Activated naive CD8-positive, alpha-beta T cell treated with anti-CD3 and anti-CD28 coated beads for 36 hours (primary cell): ENCODE measurements around the gene GTF2A1. TPM values are rescaled to one million over a fixed set of nuclear protein-coding genes. Genes with fewer than 3 reads are reported as not detected.
A peak's percentile ranks its signal among the peaks of the same experiment; 100 is the strongest.

ENCODE experiments used
- DNase-seq: peaks from one replicate; pipeline ENCODE4 v3.0.0; 2021
- H3K27ac Mint-ChIP-seq: one replicate; pipeline ENCODE4 v1.8.0; 2022; ENCODE audit warnings: mild to moderate bottlenecking, moderate library complexity, mixed read lengths
- H3K27me3 Mint-ChIP-seq: one replicate; pipeline ENCODE4 v1.8.0; 2022; ENCODE audit warnings: mild to moderate bottlenecking, mixed read lengths
- H3K36me3 Mint-ChIP-seq: one replicate; pipeline ENCODE4 v1.8.0; 2021; ENCODE audit warnings: mild to moderate bottlenecking, mixed read lengths
- H3K4me1 Mint-ChIP-seq: one replicate; pipeline ENCODE4 v1.8.0; 2021; ENCODE audit warnings: mixed read lengths
- H3K4me3 Mint-ChIP-seq: one replicate; pipeline ENCODE4 v1.8.0; 2022; ENCODE audit warnings: mild to moderate bottlenecking, moderate library complexity, mixed read lengths
- H3K9me3 Mint-ChIP-seq: one replicate; pipeline ENCODE4 v1.8.0; 2022; ENCODE audit warnings: mixed read lengths
- total RNA-seq, 2 experiments: library from RNA; stranded (reverse); gene quantifications; one replicate each; pipeline ENCODE4 v1.2.3, GENCODE V29; 2021

Gene GTF2A1
- total RNA-seq, 2 experiments from 2014 or later: 42.5 TPM

- Mint-ChIP-seq H3K27me3 (no peaks in the 10 kb centered on the region), H3K4me3 (no peak overlapping the region), H3K4me1 (peaks cover 17% of the 10 kb centered on the region), H3K27ac (no peak overlapping the region), H3K9me3 (no peaks in the 10 kb centered on the region), H3K36me3 (peaks cover 2% of the 10 kb centered on the region)
- no peak for DNase-seq
Observed at GRCh38 chr14:81172881-81173280, 47.9 kb downstream of the GTF2A1 start.

GRCh38 chr14:81172353-81172752, 48.4 kb downstream of the GTF2A1 start:
- peaks cover 2% of the 10 kb centered on the region for H3K36me3 Mint-ChIP-seq
- no peak overlapping the region for H3K4me3 Mint-ChIP-seq
- no peaks in the 10 kb centered on the region for H3K27me3 Mint-ChIP-seq
- DNase-seq: no peak
- H3K4me1 Mint-ChIP-seq: peaks cover 15% of the 10 kb centered on the region
- no peak overlapping the region for H3K27ac Mint-ChIP-seq
- no peaks in the 10 kb centered on the region for H3K9me3 Mint-ChIP-seq

GRCh38 chr14:81170829-81171195, 49.9 kb downstream of the GTF2A1 start:
- no peaks in the 10 kb centered on the region for H3K27me3 Mint-ChIP-seq
- H3K9me3 Mint-ChIP-seq: no peaks in the 10 kb centered on the region
- H3K36me3 Mint-ChIP-seq: peaks cover 2% of the 10 kb centered on the region
- DNase-seq: no peak
- peak overlapping the region; percentile 96 for H3K27ac Mint-ChIP-seq
- peaks cover 15% of the 10 kb centered on the region for H3K4me1 Mint-ChIP-seq
- H3K4me3 Mint-ChIP-seq: peak overlapping the region; percentile 88

- peak overlapping the region; percentile 88 for H3K4me3 Mint-ChIP-seq
- peak; percentile 87 for DNase-seq
- peaks cover 2% of the 10 kb centered on the region for H3K36me3 Mint-ChIP-seq
- no peaks in the 10 kb centered on the region for H3K9me3 Mint-ChIP-seq
- H3K4me1 Mint-ChIP-seq: peaks cover 15% of the 10 kb centered on the region
- no peaks in the 10 kb centered on the region for H3K27me3 Mint-ChIP-seq
- peak overlapping the region; percentile 96 for H3K27ac Mint-ChIP-seq
Observed at GRCh38 chr14:81170104-81170828, 50.5 kb downstream of the GTF2A1 start.

- H3K36me3 Mint-ChIP-seq: peaks cover 2% of the 10 kb centered on the region
- H3K27me3 Mint-ChIP-seq: no peaks in the 10 kb centered on the region
- peak overlapping the region; percentile 88 for H3K4me3 Mint-ChIP-seq
- peak; percentile 14 for DNase-seq
- H3K27ac Mint-ChIP-seq: peak overlapping the region; percentile 96
- H3K9me3 Mint-ChIP-seq: no peaks in the 10 kb centered on the region
- peaks cover 15% of the 10 kb centered on the region for H3K4me1 Mint-ChIP-seq
Observed at GRCh38 chr14:81169711-81170103, 51.1 kb downstream of the GTF2A1 start.

GRCh38 chr14:81169267-81169666, 51.5 kb downstream of the GTF2A1 start:
- peak overlapping the region; percentile 96 for H3K27ac Mint-ChIP-seq

GRCh38 chr14:81166121-81166520, 54.6 kb downstream of the GTF2A1 start:
- Mint-ChIP-seq H3K27me3 (no peaks in the 10 kb centered on the region), H3K9me3 (no peaks in the 10 kb centered on the region), H3K4me1 (peaks cover 23% of the 10 kb centered on the region), H3K27ac (no peak overlapping the region), H3K4me3 (no peak overlapping the region), H3K36me3 (no peaks in the 10 kb centered on the region)
- DNase-seq: no peak

More at GRCh38 chr14:81169267-81169666, 51.5 kb downstream of the GTF2A1 start:
- Mint-ChIP-seq H3K36me3 (no peaks in the 10 kb centered on the region), H3K27me3 (no peaks in the 10 kb centered on the region), H3K9me3 (no peaks in the 10 kb centered on the region), H3K4me1 (peaks cover 18% of the 10 kb centered on the region), H3K4me3 (peak overlapping the region; percentile 88)
- DNase-seq: no peak

- no peak overlapping the region for H3K27ac Mint-ChIP-seq
- H3K27me3 Mint-ChIP-seq: no peaks in the 10 kb centered on the region
- H3K36me3 Mint-ChIP-seq: no peaks in the 10 kb centered on the region
- no peaks in the 10 kb centered on the region for H3K9me3 Mint-ChIP-seq
- peaks cover 18% of the 10 kb centered on the region for H3K4me1 Mint-ChIP-seq
- no peak for DNase-seq
- H3K4me3 Mint-ChIP-seq: no peak overlapping the region
Observed at GRCh38 chr14:81165188-81165587, 55.6 kb downstream of the GTF2A1 start.

GRCh38 chr14:81164167-81164774, 56.5 kb downstream of the GTF2A1 start:
- peak; percentile 66 for DNase-seq
- Mint-ChIP-seq H3K27ac (no peak overlapping the region), H3K4me1 (peaks cover 13% of the 10 kb centered on the region)

GRCh38 chr14:81162941-81163340, 57.8 kb downstream of the GTF2A1 start:
- Mint-ChIP-seq H3K27ac (no peak overlapping the region), H3K27me3 (no peaks in the 10 kb centered on the region), H3K4me1 (peaks cover 9% of the 10 kb centered on the region), H3K36me3 (no peaks in the 10 kb centered on the region), H3K4me3 (no peak overlapping the region), H3K9me3 (peaks cover 2% of the 10 kb centered on the region)
- no peak for DNase-seq

More at GRCh38 chr14:81164167-81164774, 56.5 kb downstream of the GTF2A1 start:
- Mint-ChIP-seq H3K36me3 (no peaks in the 10 kb centered on the region), H3K9me3 (peaks cover 2% of the 10 kb centered on the region), H3K4me3 (no peak overlapping the region), H3K27me3 (no peaks in the 10 kb centered on the region)

- Mint-ChIP-seq H3K27ac (no peak overlapping the region), H3K4me1 (peaks cover 9% of the 10 kb centered on the region), H3K9me3 (peaks cover 2% of the 10 kb centered on the region), H3K27me3 (no peaks in the 10 kb centered on the region), H3K36me3 (no peaks in the 10 kb centered on the region), H3K4me3 (no peak overlapping the region)
- no peak for DNase-seq
Observed at GRCh38 chr14:81161749-81162148, 59.0 kb downstream of the GTF2A1 start.

- H3K9me3 Mint-ChIP-seq: peaks cover 2% of the 10 kb centered on the region
- no peak for DNase-seq
- no peak overlapping the region for H3K27ac Mint-ChIP-seq
- peaks cover 9% of the 10 kb centered on the region for H3K4me1 Mint-ChIP-seq
- H3K27me3 Mint-ChIP-seq: no peaks in the 10 kb centered on the region
- peaks cover 2% of the 10 kb centered on the region for H3K36me3 Mint-ChIP-seq
- no peak overlapping the region for H3K4me3 Mint-ChIP-seq
Observed at GRCh38 chr14:81161088-81161487, 59.7 kb downstream of the GTF2A1 start.

GRCh38 chr14:81157431-81157830, 63.3 kb downstream of the GTF2A1 start:
- Mint-ChIP-seq H3K4me1 (peaks cover 13% of the 10 kb centered on the region), H3K27me3 (no peaks in the 10 kb centered on the region), H3K4me3 (no peak overlapping the region), H3K36me3 (peaks cover 2% of the 10 kb centered on the region), H3K9me3 (peaks cover 2% of the 10 kb centered on the region), H3K27ac (no peak overlapping the region)
- no peak for DNase-seq

GRCh38 chr14:81153187-81153586, 67.6 kb downstream of the GTF2A1 start:
- H3K4me3 Mint-ChIP-seq: no peak overlapping the region
- peaks cover 16% of the 10 kb centered on the region for H3K4me1 Mint-ChIP-seq
- DNase-seq: peak; percentile 6

GRCh38 chr14:81148635-81149034, 72.1 kb downstream of the GTF2A1 start:
- Mint-ChIP-seq H3K4me3 (no peak overlapping the region), H3K4me1 (peaks cover 26% of the 10 kb centered on the region), H3K27me3 (no peaks in the 10 kb centered on the region), H3K9me3 (no peaks in the 10 kb centered on the region), H3K27ac (no peak overlapping the region), H3K36me3 (no peaks in the 10 kb centered on the region)
- no peak for DNase-seq

More at GRCh38 chr14:81153187-81153586, 67.6 kb downstream of the GTF2A1 start:
- H3K27me3 Mint-ChIP-seq: no peaks in the 10 kb centered on the region
- peak overlapping the region; percentile 3 for H3K27ac Mint-ChIP-seq
- peaks cover 2% of the 10 kb centered on the region for H3K36me3 Mint-ChIP-seq
- no peaks in the 10 kb centered on the region for H3K9me3 Mint-ChIP-seq
